ENCODE measurements around the gene CNIH2.
"Not testable (repeated sequence)": the region's sequence is repeated elsewhere in the genome, so short reads cannot be mapped to it uniquely, and the experiment has no call there.

Gene CNIH2

GRCh38 chr11:66275396-66275795 lies 2.6 kb upstream of the CNIH2 start:
- no peak overlapping the region for H3K4me3 ChIP-seq (ENCODE audit: low read depth, low read length)
- no peak for DNase-seq (ENCODE audit: low read depth)
- TF ChIP-seq CTCF (IDR thresholded peaks at IDR 0.05; ENCODE audit: insufficient read depth, low read depth, low read length, missing control alignments), result no peak

- TF ChIP-seq CTCF (IDR thresholded peaks at IDR 0.05; ENCODE audit: insufficient read depth, low read depth, low read length, missing control alignments), result no peak
- DNase-seq (ENCODE audit: low read depth), result no peak
- no peak overlapping the region for H3K4me3 ChIP-seq (ENCODE audit: low read depth, low read length)
Observed at GRCh38 chr11:66275984-66276612, 1.9 kb upstream of the CNIH2 start.

GRCh38 chr11:66276619-66277018 lies 1.4 kb upstream of the CNIH2 start:
- not testable (repeated sequence) for H3K4me3 ChIP-seq (ENCODE audit: low read depth, low read length); DNase-seq (ENCODE audit: low read depth)

DNA sequence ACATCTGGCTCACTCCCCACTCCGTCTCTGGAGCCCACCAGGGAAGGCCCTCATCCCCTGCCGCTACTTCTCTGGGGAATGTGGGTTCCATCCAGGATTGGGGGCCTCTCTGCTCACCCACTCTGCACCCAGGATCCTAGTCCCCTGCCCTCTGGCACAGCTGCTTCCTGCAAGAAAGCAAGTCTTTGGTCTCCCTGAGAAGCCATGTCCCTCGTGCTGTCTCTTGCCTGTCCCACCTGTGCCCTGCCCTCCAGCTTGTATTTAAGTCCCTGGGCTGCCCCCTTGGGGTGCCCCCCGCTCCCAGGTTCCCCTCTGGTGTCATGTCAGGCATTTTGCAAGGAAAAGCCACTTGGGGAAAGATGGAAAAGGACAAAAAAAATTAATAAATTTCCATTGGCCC lies 911 bp upstream of the CNIH2 start:
- H3K4me3 ChIP-seq (ENCODE audit: low read depth, low read length); DNase-seq (ENCODE audit: low read depth): not testable (repeated sequence)

GRCh38 chr11:66278363-66279091 lies 552 bp downstream of the CNIH2 start:
- H3K4me3 ChIP-seq (ENCODE audit: low read depth, low read length), result no peak overlapping the region
- DNase-seq (ENCODE audit: low read depth), result no peak
- no peak for TF ChIP-seq CTCF (IDR thresholded peaks at IDR 0.05; ENCODE audit: insufficient read depth, low read depth, low read length, missing control alignments)

DNA sequence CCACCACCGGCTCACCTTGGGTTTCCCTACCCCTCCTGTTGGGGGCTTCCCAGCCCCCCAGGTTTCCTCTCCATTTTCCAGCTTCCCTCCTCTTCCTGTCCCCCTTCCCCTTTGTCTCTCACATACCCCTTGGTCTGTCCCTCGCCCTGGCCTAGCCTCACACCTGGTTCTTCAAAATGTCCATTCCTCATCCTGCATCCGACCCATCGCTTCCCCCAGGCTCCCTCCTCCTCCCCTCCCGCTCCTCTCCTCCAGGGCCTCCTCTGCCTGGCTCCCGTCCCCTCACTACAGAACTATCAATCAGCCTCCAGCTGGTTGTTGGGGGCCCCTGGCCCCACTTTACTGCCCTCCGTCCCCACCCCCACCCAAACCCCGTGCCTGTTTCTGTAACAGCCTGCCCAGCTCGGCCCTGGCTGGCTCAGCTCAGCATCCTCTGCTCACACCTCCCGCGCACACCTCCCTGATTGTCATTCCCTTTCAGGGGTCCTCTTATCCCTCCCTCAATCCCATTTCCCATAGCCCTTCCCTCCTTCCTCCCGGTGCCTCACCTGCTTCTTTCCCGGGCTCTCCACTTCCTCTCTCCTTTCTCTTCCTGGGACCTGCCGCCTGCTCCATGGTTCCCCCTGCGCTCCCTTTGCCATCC lies 1.2 kb downstream of the CNIH2 start:
- TF ChIP-seq CTCF (IDR thresholded peaks at IDR 0.05; ENCODE audit: insufficient read depth, low read depth, low read length, missing control alignments), result no peak
- H3K4me3 ChIP-seq (ENCODE audit: low read depth, low read length), result no peak overlapping the region
- no peak for DNase-seq (ENCODE audit: low read depth)

- no peak for TF ChIP-seq CTCF (IDR thresholded peaks at IDR 0.05; ENCODE audit: insufficient read depth, low read depth, low read length, missing control alignments)
- DNase-seq (ENCODE audit: low read depth), result no peak
- H3K4me3 ChIP-seq (ENCODE audit: low read depth, low read length), result no peak overlapping the region
Observed at GRCh38 chr11:66280428-66280827, 2.5 kb downstream of the CNIH2 start.

DNA sequence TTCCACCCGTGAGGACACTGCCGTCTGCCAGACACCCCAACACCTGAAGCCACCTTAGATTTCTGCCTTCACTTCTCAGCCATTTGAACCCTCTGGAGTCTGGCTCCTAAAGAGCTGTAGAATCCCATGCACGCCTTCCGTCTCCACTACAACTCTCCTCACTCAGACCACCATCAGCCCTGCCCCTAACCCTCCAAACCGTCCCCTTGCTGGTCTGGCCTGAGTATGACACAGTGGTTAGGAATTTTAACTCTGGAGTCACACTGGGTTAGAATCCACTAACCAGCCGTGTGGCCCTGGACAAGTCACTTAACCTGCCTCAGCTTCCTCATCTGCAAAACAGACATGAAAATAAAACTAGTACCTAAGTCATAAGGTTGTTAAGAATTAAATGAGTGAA lies 3.0 kb downstream of the CNIH2 start:
- TF ChIP-seq CTCF (IDR thresholded peaks at IDR 0.05; ENCODE audit: insufficient read depth, low read depth, low read length, missing control alignments), result no peak
- DNase-seq (ENCODE audit: low read depth), result no peak

More for the DNA sequence above, 3.0 kb downstream of the CNIH2 start:
- H3K4me3 ChIP-seq (ENCODE audit: low read depth, low read length), result no peak overlapping the region
